HEK293 (cell line): Measurements from ENCODE around the gene DDIT4.

Source experiments
- EGR2 ChIP-seq: fragments of 450-650 bp; formaldehyde crosslinking; IDR thresholded peaks from 2 replicates; pipeline ENCODE4 v1.5.1; 2016; ENCODE audit warnings: low read depth, missing biosample characterization, missing genetic modification characterization
- HIC1 ChIP-seq: fragments of 450-650 bp; formaldehyde crosslinking; IDR thresholded peaks from 2 replicates; pipeline ENCODE4 v1.5.1; 2016; ENCODE audit warnings: missing biosample characterization, missing genetic modification characterization
- IKZF3 ChIP-seq: fragments of 450-650 bp; IDR thresholded peaks from 2 replicates; pipeline ENCODE4 v1.5.0; 2018; ENCODE audit warnings: missing biosample characterization, mild to moderate bottlenecking, missing genetic modification characterization, moderate library complexity
- KLF16 ChIP-seq: fragments of 450-650 bp; formaldehyde crosslinking; IDR thresholded peaks from 2 replicates; pipeline ENCODE4 v1.5.1; 2017; ENCODE audit warnings: missing biosample characterization, missing genetic modification characterization
- SP2 ChIP-seq: fragments of 450-650 bp; formaldehyde crosslinking; IDR thresholded peaks from 2 replicates; pipeline ENCODE4 v1.5.1; 2016; ENCODE audit warnings: missing biosample characterization, missing genetic modification characterization
- SP3 ChIP-seq: fragments of 450-650 bp; formaldehyde crosslinking; IDR thresholded peaks from 2 replicates; pipeline ENCODE4 v1.5.1; 2016; ENCODE audit warnings: missing biosample characterization, missing genetic modification characterization
- YY2 ChIP-seq: fragments of 450-650 bp; formaldehyde crosslinking; IDR thresholded peaks from 2 replicates; pipeline ENCODE4 v1.5.1; 2016; ENCODE audit warnings: missing biosample characterization, missing genetic modification characterization
- ZBTB17 ChIP-seq: fragments of 450-650 bp; formaldehyde crosslinking; IDR thresholded peaks from 2 replicates; pipeline ENCODE4 v1.5.1; 2016; ENCODE audit warnings: missing biosample characterization, missing genetic modification characterization
- ZBTB26 ChIP-seq: fragments of 450-650 bp; formaldehyde crosslinking; optimal IDR thresholded peaks from 2 replicates; pipeline ENCODE3; 2016; ENCODE audit warnings: missing biosample characterization, mild to moderate bottlenecking, missing genetic modification characterization
- ZBTB8A ChIP-seq: fragments of 450-650 bp; formaldehyde crosslinking; IDR thresholded peaks from 2 replicates; pipeline ENCODE4 v1.5.1; 2016; ENCODE audit warnings: missing biosample characterization, missing genetic modification characterization
- ZFHX2 ChIP-seq: fragments of 450-650 bp; formaldehyde crosslinking; conservative IDR thresholded peaks from 2 replicates; pipeline ENCODE4 v1.5.1; 2016; ENCODE audit warnings: missing biosample characterization, missing genetic modification characterization
- ZIC2 ChIP-seq: fragments of 450-650 bp; formaldehyde crosslinking; IDR thresholded peaks from 2 replicates; pipeline ENCODE4 v1.5.1; 2016; ENCODE audit warnings: missing biosample characterization, missing genetic modification characterization
- ZNF121 ChIP-seq: fragments of 450-650 bp; formaldehyde crosslinking; IDR thresholded peaks from 2 replicates; pipeline ENCODE4 v1.5.1; 2016; ENCODE audit warnings: missing biosample characterization, missing genetic modification characterization
- ZNF2 ChIP-seq: fragments of 450-650 bp; formaldehyde crosslinking; IDR thresholded peaks from 2 replicates; pipeline ENCODE4 v1.5.1; 2016; ENCODE audit warnings: missing biosample characterization, missing genetic modification characterization
- ZNF335 ChIP-seq: fragments of 450-650 bp; formaldehyde crosslinking; conservative IDR thresholded peaks from 2 replicates; pipeline ENCODE4 v1.5.1; 2016; ENCODE audit warnings: missing biosample characterization, missing genetic modification characterization
- ZNF354C ChIP-seq: fragments of 450-650 bp; formaldehyde crosslinking; IDR thresholded peaks from 2 replicates; pipeline ENCODE4 v1.5.1; 2016; ENCODE audit warnings: missing biosample characterization, missing genetic modification characterization, low read depth, borderline replicate concordance
- ZNF544 ChIP-seq: fragments of 450-650 bp; formaldehyde crosslinking; IDR thresholded peaks from 2 replicates; pipeline ENCODE4 v1.5.0; 2017; ENCODE audit warnings: missing biosample characterization, missing genetic modification characterization
- ZNF560 ChIP-seq: fragments of 450-650 bp; formaldehyde crosslinking; IDR thresholded peaks from 2 replicates; pipeline ENCODE4 v1.5.1; 2017; ENCODE audit warnings: missing biosample characterization, missing genetic modification characterization, borderline replicate concordance
- ZNF580 ChIP-seq: fragments of 450-650 bp; formaldehyde crosslinking; IDR thresholded peaks from 2 replicates; pipeline ENCODE4 v1.5.1; 2016; ENCODE audit warnings: missing biosample characterization, missing genetic modification characterization
- ZNF600 ChIP-seq: fragments of 450-650 bp; formaldehyde crosslinking; IDR thresholded peaks from 2 replicates; pipeline ENCODE4 v1.5.1; 2016; ENCODE audit warnings: missing biosample characterization, missing genetic modification characterization
- ZNF658 ChIP-seq: fragments of 450-650 bp; formaldehyde crosslinking; IDR thresholded peaks from 2 replicates; pipeline ENCODE4; 2016; ENCODE audit warnings: missing biosample characterization, missing genetic modification characterization
- ZNF692 ChIP-seq: fragments of 450-650 bp; formaldehyde crosslinking; IDR thresholded peaks from 2 replicates; pipeline ENCODE4 v1.5.1; 2016; ENCODE audit warnings: missing biosample characterization, missing genetic modification characterization
- ZNF76 ChIP-seq: fragments of 450-650 bp; formaldehyde crosslinking; IDR thresholded peaks from 2 replicates; pipeline ENCODE4; 2016; ENCODE audit warnings: low read depth, missing biosample characterization, missing genetic modification characterization, borderline replicate concordance
- ZNF791 ChIP-seq: fragments of 450-650 bp; formaldehyde crosslinking; IDR thresholded peaks from 2 replicates; pipeline ENCODE4 v1.5.1; 2016; ENCODE audit warnings: missing biosample characterization, missing genetic modification characterization
- ZNF837 ChIP-seq: fragments of 450-650 bp; formaldehyde crosslinking; IDR thresholded peaks from 2 replicates; pipeline ENCODE4 v1.5.1; 2016; ENCODE audit warnings: missing biosample characterization, missing genetic modification characterization
- ZNF843 ChIP-seq: fragments of 450-650 bp; formaldehyde crosslinking; IDR thresholded peaks from 2 replicates; pipeline ENCODE4 v1.5.1; 2016; ENCODE audit warnings: missing biosample characterization, missing genetic modification characterization
- ZSCAN16 ChIP-seq: fragments of 450-650 bp; formaldehyde crosslinking; IDR thresholded peaks from 2 replicates; pipeline ENCODE4 v1.5.1; 2016; ENCODE audit warnings: missing biosample characterization, missing genetic modification characterization
- ZSCAN18 ChIP-seq: fragments of 450-650 bp; formaldehyde crosslinking; IDR thresholded peaks from 2 replicates; pipeline ENCODE4 v1.5.1; 2016; ENCODE audit warnings: missing biosample characterization, missing genetic modification characterization
- ZSCAN30 ChIP-seq: fragments of 450-650 bp; IDR thresholded peaks from 2 replicates; pipeline ENCODE4 v1.5.1; 2018; ENCODE audit warnings: missing biosample characterization, mild to moderate bottlenecking, missing genetic modification characterization, moderate library complexity
- ZSCAN5A ChIP-seq: fragments of 450-650 bp; formaldehyde crosslinking; IDR thresholded peaks from 2 replicates; pipeline ENCODE4 v1.5.1; 2016; ENCODE audit warnings: missing biosample characterization, missing genetic modification characterization
- ZXDB ChIP-seq: fragments of 450-650 bp; formaldehyde crosslinking; IDR thresholded peaks from 2 replicates; pipeline ENCODE4 v1.5.1; 2016; ENCODE audit warnings: missing biosample characterization, missing genetic modification characterization

Gene DDIT4

GRCh38 chr10:72254813-72255568, 18.7 kb upstream of the DDIT4 start (continued):
- TF ChIP-seq ZBTB17 (tag by site-specific recombination) (peak; percentile 93), ZNF843 (no peak), ZBTB26 (peak; percentile 22), IKZF3 (tag by site-specific recombination) (peak; percentile 62; the same call in 1 of the 2 replicates), EGR2 (tag by site-specific recombination) (0 out of 2 replicates have a peak, but pooled peaks have one; percentile 25), ZXDB (tag by site-specific recombination) (peak; percentile 69), SP2 (tag by site-specific recombination) (peak; percentile 23; the same call in 1 of the 2 replicates), ZSCAN5A (tag by site-specific recombination) (no peak), YY2 (tag by site-specific recombination) (no peak), ZFHX2 (tag by site-specific recombination) (0 out of 2 replicates have a peak, but pooled peaks have one; percentile 34), ZNF544 (no peak), ZBTB8A (peak; percentile 30), ZNF354C (tag by site-specific recombination) (no peak), KLF16 (tag by site-specific recombination) (peak; percentile 41; the same call in 1 of the 2 replicates), ZNF335 (tag by site-specific recombination) (peak; percentile 86), ZNF560 (no peak), ZNF791 (tag by site-specific recombination) (no peak), HIC1 (tag by site-specific recombination) (no peak), ZNF600 (peak; percentile 97), ZNF580 (tag by site-specific recombination) (peak; percentile 87), ZNF692 (tag by site-specific recombination) (peak; percentile 36), SP3 (tag by site-specific recombination) (peak; percentile 41; the same call in 1 of the 2 replicates), ZNF658 (no peak), ZNF2 (tag by site-specific recombination) (0 out of 2 replicates have a peak, but pooled peaks have one; percentile 38), ZNF76 (tag by site-specific recombination) (peak; percentile 53; the same call in 1 of the 2 replicates), ZSCAN18 (no peak), ZSCAN30 (tag by site-specific recombination) (peak; percentile 69; the same call in 1 of the 2 replicates), ZIC2 (tag by site-specific recombination) (peak; percentile 41), ZNF837 (tag by site-specific recombination) (no peak), ZSCAN16 (tag by site-specific recombination) (no peak), ZNF121 (tag by site-specific recombination) (no peak)
